Trophoblast cell (in vitro differentiated cells and primary cell): ENCODE results near the gene LSM12.
A peak's percentile ranks its signal among the peaks of the same experiment; 100 is the strongest.

ENCODE experiments used
- DNase-seq, 2 donors: peaks; one replicate each; pipeline ENCODE4 v3.0.0-alpha.2; 2016
- H2AFZ ChIP-seq: 2 replicates; pipeline ENCODE4 v1.6.1; 2013; ENCODE audit warnings: low read length, moderate library complexity, mild to moderate bottlenecking; ENCODE audit not compliant: insufficient read depth, poor library complexity
- H2AK5ac ChIP-seq: 2 replicates; pipeline ENCODE4 v1.6.1; 2013; ENCODE audit warnings: mild to moderate bottlenecking, low read length
- H2BK120ac ChIP-seq: 2 replicates; pipeline ENCODE4 v1.6.1; 2013; ENCODE audit warnings: low read length, mild to moderate bottlenecking, moderate library complexity; ENCODE audit not compliant: insufficient read depth, poor library complexity
- H2BK12ac ChIP-seq: 2 replicates; pipeline ENCODE4 v1.6.1; 2013; ENCODE audit warnings: mild to moderate bottlenecking, low read length, moderate library complexity
- H2BK5ac ChIP-seq: 2 replicates; pipeline ENCODE4 v1.6.1; 2013; ENCODE audit warnings: low read length, low read depth, moderate library complexity, mild to moderate bottlenecking; ENCODE audit not compliant: poor library complexity
- H3K14ac ChIP-seq: 2 replicates; pipeline ENCODE4 v1.6.1; 2013; ENCODE audit warnings: mild to moderate bottlenecking, low read length
- H3K18ac ChIP-seq: 2 replicates; pipeline ENCODE4 v1.6.1; 2013; ENCODE audit warnings: mild to moderate bottlenecking, low read length
- H3K23ac ChIP-seq: 2 replicates; pipeline ENCODE4 v1.6.1; 2013; ENCODE audit warnings: low read length
- H3K27ac ChIP-seq: 2 replicates; pipeline ENCODE4 v1.5.1; 2013; ENCODE audit warnings: low read depth, mild to moderate bottlenecking, inconsistent platforms, low read length, moderate library complexity
- H3K27me3 ChIP-seq: 2 replicates; pipeline ENCODE4 v1.6.1; 2013; ENCODE audit warnings: inconsistent platforms, mild to moderate bottlenecking, low read length, moderate library complexity; ENCODE audit not compliant: insufficient read depth
- H3K36me3 ChIP-seq, 2 experiments: 1 replicate in 1 of 2; 2 replicates in 1 of 2; pipeline ENCODE4 v1.6.1; 2013; ENCODE audit warnings: low read length in 2 of 2, mild to moderate bottlenecking in 2 of 2, moderate library complexity in 1 of 2; ENCODE audit not compliant: insufficient read depth in 2 of 2, control insufficient read depth in 1 of 2
- H3K4ac ChIP-seq: 2 replicates; pipeline ENCODE4 v1.6.1; 2013; ENCODE audit warnings: low read depth, mild to moderate bottlenecking, low read length, moderate library complexity
- H3K4me1 ChIP-seq, 2 experiments: 1 replicate in 1 of 2; 2 replicates in 1 of 2; pipeline ENCODE4 v1.6.1; 2013; ENCODE audit warnings: low read length in 2 of 2, mild to moderate bottlenecking in 2 of 2, moderate library complexity in 1 of 2; ENCODE audit not compliant: insufficient read depth in 2 of 2, control insufficient read depth in 1 of 2
- H3K4me2 ChIP-seq: 2 replicates; pipeline ENCODE4 v1.6.1; 2013; ENCODE audit warnings: inconsistent platforms, mild to moderate bottlenecking, low read length, moderate library complexity
- H3K4me3 ChIP-seq: 2 replicates; pipeline ENCODE4 v1.5.1; 2013; ENCODE audit warnings: mild to moderate bottlenecking, low read depth, low read length, inconsistent platforms
- H3K79me1 ChIP-seq: one replicate; pipeline ENCODE4 v1.6.1; 2013; ENCODE audit warnings: low read length
- H3K79me2 ChIP-seq: 2 replicates; pipeline ENCODE4 v1.6.1; 2013; ENCODE audit warnings: low read length, mild to moderate bottlenecking; ENCODE audit not compliant: control insufficient read depth, insufficient read depth, poor library complexity
- H3K9ac ChIP-seq: 2 replicates; pipeline ENCODE4 v1.6.1; 2013; ENCODE audit warnings: mild to moderate bottlenecking, low read length
- H3K9me3 ChIP-seq: 2 replicates; pipeline ENCODE4 v1.6.1; 2013; ENCODE audit warnings: low read depth, mild to moderate bottlenecking, control low read depth, inconsistent platforms, low read length; ENCODE audit not compliant: insufficient read depth
- H4K12ac ChIP-seq: 2 replicates; pipeline ENCODE4 v1.6.1; 2013; ENCODE audit warnings: low read depth, mild to moderate bottlenecking, low read length, moderate library complexity
- H4K8ac ChIP-seq: 2 replicates; pipeline ENCODE4 v1.6.1; 2013; ENCODE audit warnings: low read depth, mild to moderate bottlenecking, low read length, moderate library complexity
- H4K91ac ChIP-seq: one replicate; pipeline ENCODE4 v1.6.1; 2013; ENCODE audit warnings: low read depth, mild to moderate bottlenecking, low read length, moderate library complexity
- WGBS: extraction: QIAGEN DNeasy Blood & Tissue Kit; methylation state at CpG from one replicate; pipeline ENCODE4 v1.1.7; 2013; ENCODE audit warnings: missing lambda C conversion rate; ENCODE audit not compliant: insufficient read length, insufficient coverage; ENCODE audit errors: extremely low coverage; 5-methylcytosine and 5-hydroxymethylcytosine counted together

LSM12 gene

DNA sequence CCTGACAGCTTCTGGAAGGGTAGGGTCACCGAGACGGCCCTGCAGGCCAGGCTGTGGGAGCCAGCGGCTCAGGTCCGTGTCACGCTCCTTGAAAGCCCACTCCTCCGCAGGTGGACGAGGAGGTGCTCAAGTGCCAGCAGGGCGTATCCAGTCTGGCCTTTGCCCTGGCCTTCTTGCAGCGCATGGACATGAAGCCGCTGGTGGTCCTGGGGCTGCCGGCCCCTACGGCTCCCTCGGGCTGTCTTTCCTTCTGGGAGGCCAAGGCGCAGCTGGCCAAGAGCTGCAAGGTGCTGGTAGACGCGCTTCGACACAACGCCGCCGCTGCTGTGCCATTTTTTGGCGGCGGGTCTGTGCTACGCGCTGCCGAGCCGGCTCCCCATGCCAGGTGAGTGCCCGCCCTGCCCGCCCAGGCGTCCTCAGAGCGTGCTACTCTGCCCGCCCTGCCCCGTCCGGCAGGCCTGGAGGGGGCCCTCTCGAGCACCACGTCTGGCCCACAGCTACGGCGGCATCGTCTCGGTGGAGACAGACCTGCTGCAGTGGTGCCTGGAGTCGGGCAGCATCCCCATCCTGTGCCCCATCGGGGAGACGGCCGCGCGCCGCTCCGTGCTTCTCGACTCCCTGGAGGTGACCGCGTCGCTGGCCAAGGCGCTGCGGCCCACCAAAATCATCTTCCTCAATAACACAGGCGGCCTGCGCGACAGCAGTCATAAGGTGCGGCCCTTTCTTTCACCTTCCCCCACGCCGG, 60.8 kb downstream of the LSM12 start:
- Histone ChIP-seq H3K9me3 (peaks cover 7% of the 10 kb centered on the region), H3K79me1 (peaks cover 6% of the 10 kb centered on the region), H3K4me2 (peak overlapping the region; percentile 64), H3K27ac (no peak overlapping the region), H3K4me3 (peak overlapping the region; percentile 14), H3K9ac (no peak overlapping the region), H2AFZ (no peak overlapping the region), H3K14ac (no peak overlapping the region), H2BK12ac (no peak overlapping the region), H3K79me2 (peaks cover 3% of the 10 kb centered on the region), H2AK5ac (no peak overlapping the region), H3K4me1 (peaks cover 24 to 25% of the 10 kb centered on the region in 2 experiments), H2BK120ac (no peak overlapping the region), H4K12ac (peak overlapping the region; percentile 47), H3K36me3 (peaks cover 0 to 3% of the 10 kb centered on the region in 2 experiments), H3K18ac (peak overlapping the region; percentile 10), H3K4ac (no peak overlapping the region), H3K27me3 (peaks cover 26% of the 10 kb centered on the region), H2BK5ac (no peak overlapping the region), H4K8ac (peak overlapping the region; percentile 9), H4K91ac (no peak overlapping the region), H3K23ac (peak overlapping the region; percentile 72)
- WGBS: no CpG with 5 or more reads among the region's 59 CpGs
- DNase-seq: no peak

DNA sequence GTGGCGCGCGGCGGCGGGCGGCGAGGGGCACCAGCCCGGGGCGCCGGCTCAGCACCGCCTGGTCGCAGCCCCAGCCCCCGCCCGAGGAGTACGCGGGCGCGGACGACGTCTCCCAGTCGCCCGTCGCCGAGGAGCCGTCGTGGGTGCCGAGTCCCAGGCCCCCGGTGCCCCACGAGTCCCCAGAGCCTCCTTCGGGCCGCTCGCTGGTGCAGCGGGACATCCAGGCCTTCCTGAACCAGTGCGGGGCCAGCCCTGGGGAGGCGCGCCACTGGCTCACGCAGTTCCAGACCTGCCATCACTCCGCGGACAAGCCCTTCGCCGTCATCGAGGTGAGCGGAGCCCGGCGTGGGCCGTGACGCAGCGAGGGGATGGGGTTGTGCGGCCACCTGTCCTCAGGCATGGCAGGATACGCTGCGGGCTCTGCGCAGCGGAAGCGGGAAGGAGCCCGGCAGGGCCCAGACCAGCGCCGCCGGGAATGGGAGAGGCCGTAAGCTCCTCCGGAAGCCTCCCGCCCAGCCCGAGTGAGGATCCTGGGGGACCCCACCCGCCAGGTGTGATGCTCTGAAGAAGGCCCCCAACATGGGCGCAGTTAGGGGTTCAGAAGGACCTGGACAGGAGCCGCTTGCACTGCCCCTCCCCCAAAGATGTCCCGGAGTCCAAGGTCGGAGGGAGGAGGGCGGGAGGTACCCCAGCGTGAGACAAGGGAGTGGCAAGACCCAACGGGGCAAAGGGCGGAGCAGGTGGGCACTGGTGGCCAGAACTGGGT, 61.5 kb downstream of the LSM12 start:
- peaks cover 24 to 25% of the 10 kb centered on the region in 2 experiments for H3K4me1 ChIP-seq
- H3K23ac ChIP-seq: no peak overlapping the region
- H3K4me3 ChIP-seq: peak overlapping the region; percentile 14
- H3K18ac ChIP-seq: no peak overlapping the region
- WGBS: no CpG with 5 or more reads among the region's 71 CpGs
- H3K27ac ChIP-seq: no peak overlapping the region
- H3K4me2 ChIP-seq: peak overlapping the region; percentile 62
- H3K36me3 ChIP-seq: peaks cover 0 to 3% of the 10 kb centered on the region in 2 experiments
- no peak overlapping the region for H2BK5ac ChIP-seq
- H3K9me3 ChIP-seq: peaks cover 7% of the 10 kb centered on the region
- no peak overlapping the region for H3K14ac ChIP-seq
- H2BK12ac ChIP-seq: no peak overlapping the region
- peak; percentile 64 to 72 for DNase-seq
- H4K12ac ChIP-seq: no peak overlapping the region
- peaks cover 6% of the 10 kb centered on the region for H3K79me1 ChIP-seq
- no peak overlapping the region for H4K91ac ChIP-seq
- H3K4ac ChIP-seq: no peak overlapping the region
- no peak overlapping the region for H2AFZ ChIP-seq
- no peak overlapping the region for H4K8ac ChIP-seq
- H3K9ac ChIP-seq: no peak overlapping the region
- peaks cover 3% of the 10 kb centered on the region for H3K79me2 ChIP-seq
- no peak overlapping the region for H2AK5ac ChIP-seq
- H2BK120ac ChIP-seq: no peak overlapping the region
- H3K27me3 ChIP-seq: peaks cover 26% of the 10 kb centered on the region

DNA sequence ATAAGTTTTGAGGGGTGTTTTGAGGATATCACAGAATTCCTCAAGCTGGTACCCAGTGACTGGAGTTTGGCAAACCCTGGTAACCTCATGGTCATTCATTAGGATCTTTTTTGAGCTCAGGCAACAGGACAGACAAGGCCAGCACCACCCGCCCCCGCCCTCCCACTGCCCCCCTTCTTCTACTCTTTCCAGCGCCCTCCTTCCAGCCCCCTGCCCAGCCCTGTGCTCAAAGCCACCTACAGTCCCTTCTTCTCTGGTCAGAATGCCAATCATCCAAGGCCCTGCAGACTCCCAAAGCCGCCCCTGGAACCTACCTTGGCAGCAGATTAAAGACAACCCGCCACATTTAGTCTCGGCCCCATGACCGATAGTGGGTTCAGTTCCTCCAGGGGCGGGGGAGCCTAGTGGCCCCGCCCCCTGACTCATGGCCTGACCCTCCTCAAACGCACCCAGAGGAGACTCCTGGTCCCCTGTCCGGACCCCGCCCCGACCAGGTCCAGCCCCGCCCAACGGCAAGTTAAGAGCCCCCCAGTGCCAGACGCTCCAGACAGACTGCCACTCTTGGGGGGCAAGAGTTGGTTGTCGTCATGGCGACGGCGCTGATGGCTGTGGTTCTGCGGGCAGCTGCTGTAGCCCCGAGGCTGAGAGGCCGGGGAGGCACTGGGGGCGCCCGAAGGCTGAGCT, 62.3 kb downstream of the LSM12 start, which contains the start of gene NAGS:
Gene NAGS (plus strand): TSS at position 546 of the 684 bp plus-strand sequence. CDS start 42 bp downstream, at position 588.
- no peak within 1 kb of the TSS for H3K18ac ChIP-seq
- DNase-seq: no peak
- H2AFZ ChIP-seq: no peak within 1 kb of the TSS
- no peak within 1 kb of the TSS for H2AK5ac ChIP-seq
- H3K4me1 ChIP-seq: peaks cover 24 to 25% of the 10 kb centered on the region in 2 experiments
- no peak within 1 kb of the TSS for H4K12ac ChIP-seq
- H3K4ac ChIP-seq: no peak within 1 kb of the TSS
- H2BK120ac ChIP-seq: no peak within 1 kb of the TSS
- H3K27ac ChIP-seq: no peak within 1 kb of the TSS
- H3K9ac ChIP-seq: no peak within 1 kb of the TSS
- H4K8ac ChIP-seq: no peak within 1 kb of the TSS
- WGBS: no CpG with 5 or more reads among the region's 25 CpGs
- H2BK12ac ChIP-seq: no peak within 1 kb of the TSS
- no peak within 1 kb of the TSS for H4K91ac ChIP-seq
- no peak within 1 kb of the TSS for H3K14ac ChIP-seq
- no peak within 1 kb of the TSS for H2BK5ac ChIP-seq
- peaks cover 6% of the 10 kb centered on the region for H3K79me1 ChIP-seq
- H3K79me2 ChIP-seq: peaks cover 3% of the 10 kb centered on the region
- H3K4me3 ChIP-seq: peak within 1 kb of the TSS; percentile 14
- H3K9me3 ChIP-seq: peaks cover 7% of the 10 kb centered on the region
- H3K36me3 ChIP-seq: peaks cover 0 to under 1% of the 10 kb centered on the region in 2 experiments
- H3K23ac ChIP-seq: peak within 1 kb of the TSS; percentile 72
- peaks cover 26% of the 10 kb centered on the region for H3K27me3 ChIP-seq
- peak within 1 kb of the TSS; percentile 62 for H3K4me2 ChIP-seq

DNA sequence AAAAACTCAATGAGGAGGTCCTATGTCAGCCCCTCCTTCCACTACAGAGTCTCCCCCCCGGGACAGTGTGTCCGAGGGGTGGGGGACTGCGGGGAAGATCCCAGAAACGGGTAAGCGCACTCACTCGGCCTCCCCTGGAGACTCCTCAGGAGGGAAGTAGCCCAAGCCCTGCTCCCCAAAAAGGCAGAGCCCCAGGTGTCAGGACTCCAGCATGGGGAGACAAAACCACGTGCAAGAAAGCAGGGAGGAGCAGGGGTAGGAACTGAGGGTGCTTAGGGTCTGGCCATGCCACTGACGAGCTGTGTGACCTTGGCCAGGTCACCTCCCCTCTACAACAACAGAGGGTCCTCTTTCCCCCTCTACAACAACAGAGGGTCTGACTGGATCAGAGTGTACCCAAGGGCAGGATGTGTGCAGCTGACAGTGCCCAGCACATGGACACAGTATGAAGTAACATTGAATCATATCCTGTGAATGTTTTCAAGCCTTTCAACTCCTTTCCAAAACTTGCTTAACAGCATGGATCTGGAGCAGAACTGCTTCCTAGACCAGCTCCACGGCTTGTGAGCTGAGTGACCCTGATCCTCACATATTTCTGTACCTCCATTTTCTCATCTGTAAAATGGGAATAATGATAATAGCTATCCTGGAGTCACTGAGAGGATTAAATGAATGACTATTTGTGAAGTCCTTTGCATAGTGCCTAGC, 64.2 kb downstream of the LSM12 start:
- Histone ChIP-seq H3K36me3 (no peaks in the 10 kb centered on the region), H3K4me1 (peaks cover 18 to 19% of the 10 kb centered on the region in 2 experiments)

More for the DNA sequence above, 64.2 kb downstream of the LSM12 start:
- no peak overlapping the region for H2AK5ac ChIP-seq
- no peak overlapping the region for H2BK5ac ChIP-seq
- peaks cover 3% of the 10 kb centered on the region for H3K79me1 ChIP-seq
- no peak overlapping the region for H3K27ac ChIP-seq
- no peak overlapping the region for H4K8ac ChIP-seq
- no peak overlapping the region for H4K91ac ChIP-seq
- H3K4me3 ChIP-seq: no peak overlapping the region
- no peak overlapping the region for H3K4ac ChIP-seq
- no peak overlapping the region for H3K23ac ChIP-seq
- peak in 1 of 2 donors; percentile 25 for DNase-seq
- H3K14ac ChIP-seq: no peak overlapping the region
- no peak overlapping the region for H3K18ac ChIP-seq
- H3K9ac ChIP-seq: no peak overlapping the region
- no CpG with 5 or more reads among the region's 9 CpGs for WGBS
- H3K79me2 ChIP-seq: peaks cover 2% of the 10 kb centered on the region
- no peak overlapping the region for H2AFZ ChIP-seq
- peaks cover 26% of the 10 kb centered on the region for H3K27me3 ChIP-seq
- H2BK120ac ChIP-seq: no peak overlapping the region
- peaks cover 7% of the 10 kb centered on the region for H3K9me3 ChIP-seq
- H4K12ac ChIP-seq: no peak overlapping the region
- no peak overlapping the region for H3K4me2 ChIP-seq
- H2BK12ac ChIP-seq: no peak overlapping the region
